WI38 (cell line): ENCODE measurements around the gene SLC9A9.

Experiments used
- H3K4me3 ChIP-seq: 2 replicates; pipeline ENCODE4 v1.5.1; 2011; ENCODE audit warnings: low read depth, mild to moderate bottlenecking, control low read depth, low read length
- CTCF ChIP-seq: IDR thresholded peaks from 2 replicates; pipeline ENCODE4 v1.5.1; 2012; ENCODE audit warnings: low read depth, mild to moderate bottlenecking, control low read depth, low read length

SLC9A9 gene

GRCh38 chr3:143661677-143662076 is 186.6 kb downstream of the SLC9A9 start:
- TF ChIP-seq CTCF: no peak

GRCh38 chr3:143658861-143659260 is 189.4 kb downstream of the SLC9A9 start:
- no peak for TF ChIP-seq CTCF
- H3K4me3 ChIP-seq: no peak overlapping the region

More at GRCh38 chr3:143661677-143662076, 186.6 kb downstream of the SLC9A9 start:
- H3K4me3 ChIP-seq: no peak overlapping the region

GRCh38 chr3:143658116-143658515 is 190.2 kb downstream of the SLC9A9 start:
- no peak overlapping the region for H3K4me3 ChIP-seq
- no peak for TF ChIP-seq CTCF

GRCh38 chr3:143657391-143657790 is 190.9 kb downstream of the SLC9A9 start:
- TF ChIP-seq CTCF: no peak
- H3K4me3 ChIP-seq: no peak overlapping the region

GRCh38 chr3:143654906-143655305 is 193.4 kb downstream of the SLC9A9 start:
- no peak overlapping the region for H3K4me3 ChIP-seq
- TF ChIP-seq CTCF: no peak

- no peak overlapping the region for H3K4me3 ChIP-seq
- TF ChIP-seq CTCF: no peak
Observed at GRCh38 chr3:143653935-143654334, 194.3 kb downstream of the SLC9A9 start.

- no peak for TF ChIP-seq CTCF
- no peak overlapping the region for H3K4me3 ChIP-seq
Observed at GRCh38 chr3:143653493-143653892, 194.8 kb downstream of the SLC9A9 start.
